GM12891 (cell line): ENCODE measurements around the gene KIAA0586.

Source experiments
- POLR2A ChIP-seq: IDR thresholded peaks from 2 replicates; pipeline ENCODE4 v1.6.1; 2011; ENCODE audit warnings: low read depth, low read length, control low read depth
- POLR2AphosphoS5 ChIP-seq: IDR thresholded peaks from 2 replicates; pipeline ENCODE4 v1.6.1; 2011; ENCODE audit warnings: low read depth, low read length, control low read depth
- POU2F2 ChIP-seq: IDR thresholded peaks from 2 replicates; pipeline ENCODE4 v1.6.1; 2011; ENCODE audit warnings: low read depth, mild to moderate bottlenecking, control low read depth, low read length, moderate library complexity
- SPI1 ChIP-seq: IDR thresholded peaks from 2 replicates; pipeline ENCODE4 v1.6.1; 2011; ENCODE audit warnings: low read depth, low read length, control low read depth
- TAF1 ChIP-seq: IDR thresholded peaks from 2 replicates; pipeline ENCODE4 v1.6.1; 2011; ENCODE audit warnings: low read depth, low read length, control low read depth

- TF ChIP-seq POLR2AphosphoS5 (no peak), POLR2A (no peak), SPI1 (no peak), TAF1 (no peak), POU2F2 (no peak)
Observed at GRCh38 chr14:58415636-58416547, 11.6 kb upstream of the KIAA0586 start.
